ENCODE data around the gene AMH. TPM values are rescaled to one million over a fixed set of nuclear protein-coding genes. Genes with fewer than 3 reads are reported as not detected.

The AMH gene
- total and polyA plus RNA-seq, 2 of the 4 experiments (the other 2 are of a cell fraction), result 0.86 TPM; not detected in 1

GRCh38 chr19:2213799-2214198 lies 35.3 kb upstream of the AMH start:
- ATAC-seq (ENCODE audit: low read depth) (no peak), DNase-seq (no peak)
- H3K36me3 ChIP-seq (ENCODE audit: control insufficient read depth, insufficient read depth, low read length), result peaks cover 67% of the 10 kb centered on the region
- H3K4ac ChIP-seq (ENCODE audit: low read depth, low read length), result no peak overlapping the region
- no peaks in the 10 kb centered on the region for H3K9me3 ChIP-seq (ENCODE audit: control insufficient read depth, insufficient read depth, low read length)
- H2AK9ac ChIP-seq (replicated peaks; ENCODE audit: low read depth, low read length, poor library complexity), result no peak overlapping the region
- H4K20me1 ChIP-seq (ENCODE audit: insufficient read depth, low read length), result no peaks in the 10 kb centered on the region
- H4K5ac ChIP-seq (ENCODE audit: low read depth, low read length), result no peak overlapping the region
- in situ Hi-C loops (cut with MboI; ENCODE audit: low sequenced_read_pairs) (no loop called here), dilution Hi-C loops (cut with HindIII; ENCODE audit: low sequenced_read_pairs, unreplicated experiment) (no loop called here), intact Hi-C loops (cut with micrococcal nuclease) (no loop called here)
- no peak overlapping the region for H3K4me3 ChIP-seq (ENCODE audit: insufficient read depth, low read depth, low read length)
- POLR2A ChIA-PET (ENCODE audit: unreplicated experiment), result no interaction called here
- no peak overlapping the region for H3K56ac ChIP-seq (ENCODE audit: extremely low read depth, insufficient read depth, low read length)
- H2AFZ ChIP-seq (replicated peaks; ENCODE audit: low read length, poor library complexity), result no peak overlapping the region
- H2BK5ac ChIP-seq (ENCODE audit: low read depth, low read length, poor library complexity, severe bottlenecking), result no peak overlapping the region
- peaks cover 13 to 49% of the 10 kb centered on the region in 2 experiments; a peak in 3 of 4 replicates for H3K79me1 ChIP-seq (ENCODE audit: low read depth in 1 of 2, low read length in 2 of 2)
- no peak overlapping the region for H4K8ac ChIP-seq (ENCODE audit: low read depth in 2 of 2, low read length in 2 of 2)
- H3K9ac ChIP-seq (ENCODE audit: low read depth, low read length), result no peak overlapping the region
- no peak overlapping the region for H3K18ac ChIP-seq (ENCODE audit: low read depth, low read length)
- H3K4me1 ChIP-seq (ENCODE audit: control insufficient read depth, insufficient read depth, low read length), result no peaks in the 10 kb centered on the region
- H3K27ac ChIP-seq (ENCODE audit: insufficient read depth, low read length), result no peak overlapping the region
- H3K4me2 ChIP-seq (ENCODE audit: low read depth, low read length), result no peak overlapping the region
- H2BK20ac ChIP-seq (ENCODE audit: low read depth, low read length), result no peak overlapping the region
- H3K27me3 ChIP-seq (ENCODE audit: control insufficient read depth, insufficient read depth, low read length), result no peaks in the 10 kb centered on the region
- no peak overlapping the region for H2BK120ac ChIP-seq (ENCODE audit: low read depth, low read length)
- H3K23ac ChIP-seq (ENCODE audit: low read depth, low read length), result no peak overlapping the region
- no peak overlapping the region for H2BK15ac ChIP-seq (ENCODE audit: low read depth, low read length)
- H3K9me1 ChIP-seq (ENCODE audit: insufficient read depth, low read length), result no peaks in the 10 kb centered on the region
- no peak for TF ChIP-seq FOS (IDR thresholded peaks at IDR 0.05; ENCODE audit: low read depth, low read length)
- TF ChIP-seq MXI1 (IDR thresholded peaks at IDR 0.05; ENCODE audit: borderline replicate concordance, low read depth, low read length), result no peak
- no peak for TF ChIP-seq RCOR1 (IDR thresholded peaks at IDR 0.05; ENCODE audit: insufficient replicate concordance, low read length)
- no peak overlapping the region for H4K91ac ChIP-seq (ENCODE audit: insufficient read depth, low read depth, low read length)
- no TSS peak for BruUV-seq (replicated peaks)
- no peak overlapping the region for H3K14ac ChIP-seq (replicated peaks; ENCODE audit: low read depth, low read length)
- H2AK5ac ChIP-seq (ENCODE audit: low read depth, low read length), result no peak overlapping the region
- WGBS, 2 experiments (ENCODE audit: extremely low coverage in 2 of 2, insufficient read length in 1 of 2), result 93% methylated on average over 5 of the region's 26 CpGs; no CpG with 5 or more reads in 1 of the 2 experiments
- CTCF ChIA-PET, result interaction anchor here (0.6 kb wide), 1 partner anchor 178 kb away, joined by 3 read pairs; no protein-coding TSS in a partner anchor

Data from IMR-90 (cell line).